B cell (primary cell): ENCODE measurements around the gene MAMLD1. TPM values are rescaled to one million over a fixed set of nuclear protein-coding genes. Genes with fewer than 3 reads are reported as not detected.

Experiments used
- ATAC-seq: fragments of 200-7000 bp; cut with Tn5 transposase; one replicate; pipeline ENCODE4 v1.10.0; 2021; ENCODE audit warnings: low read depth, mild to moderate bottlenecking, moderate number of reproducible peaks, moderate library complexity
- CTCF ChIA-PET: fragments of 350-600 bp; sonication (Branson Sonifier 250); formaldehyde crosslinking; loops from one replicate; lab custom pipeline; 2021; ENCODE audit warnings: antibody characterized with exemption, inconsistent platforms; lab: Charles Lee
- POLR2A ChIA-PET: fragments of 350-600 bp; sonication (Branson Sonifier 250); formaldehyde crosslinking; loops from one replicate; lab custom pipeline; 2021; ENCODE audit warnings: antibody characterized with exemption; lab: Charles Lee
- DNase-seq: peaks from one replicate; pipeline ENCODE4 v3.0.0; 2013
- H2AFZ ChIP-seq: 2 replicates; pipeline ENCODE4 v1.6.1; 2012; ENCODE audit warnings: mild to moderate bottlenecking, low read depth, low read length; ENCODE audit not compliant: insufficient read depth, poor library complexity, severe bottlenecking
- H3K27ac ChIP-seq, 2 donors: 1 replicate in 1 of 2; 2 replicates in 1 of 2; pipeline ENCODE4 v1.5.1; 2012 to 2013; ENCODE audit warnings: low read length in 2 of 2, mild to moderate bottlenecking in 2 of 2, moderate library complexity in 1 of 2
- H3K27me3 ChIP-seq, 4 experiments: fragments of 200-600 bp in 1 of 4; sonication (generic) in 1 of 4; replicated peaks in 1 of 4; 1 replicate in 2 of 4; 2 replicates in 2 of 4; pipeline versions ENCODE4 v1.6.1 to v1.7.0; 2013 to 2016; ENCODE audit warnings: low read length in 3 of 4, mild to moderate bottlenecking in 2 of 4, mixed read lengths in 1 of 4, moderate library complexity in 1 of 4; ENCODE audit not compliant: insufficient read depth in 4 of 4, control insufficient read depth in 3 of 4; ENCODE audit errors: control extremely low read depth in 1 of 4
- H3K36me3 ChIP-seq, 2 experiments: replicated peaks in 1 of 2; 1 replicate in 1 of 2; 2 replicates in 1 of 2; pipeline versions ENCODE4 v1.6.1 to v1.7.1; 2013; ENCODE audit warnings: low read length in 1 of 2; ENCODE audit not compliant: insufficient read depth in 2 of 2, control insufficient read depth in 1 of 2; ENCODE audit errors: control extremely low read depth in 1 of 2, extremely low read depth in 1 of 2
- H3K4me1 ChIP-seq, 2 donors: fragments of 200-600 bp in 1 of 2; sonication (generic) in 1 of 2; 1 replicate in 1 of 2; 2 replicates in 1 of 2; pipeline versions ENCODE4 v1.5.1 to v1.6.1; 2013 to 2017; ENCODE audit warnings: low read length in 2 of 2; ENCODE audit not compliant: control insufficient read depth in 2 of 2, insufficient read depth in 2 of 2
- H3K4me2 ChIP-seq: replicated peaks from 2 replicates; pipeline ENCODE3; 2012; ENCODE audit warnings: mild to moderate bottlenecking, low read depth, low read length; ENCODE audit not compliant: poor library complexity, severe bottlenecking
- H3K4me3 ChIP-seq, 5 experiments: fragments of 200-600 bp in 1 of 5; sonication (generic) in 1 of 5; 1 replicate in 3 of 5; 2 replicates in 2 of 5; pipeline versions ENCODE4 v1.5.1 to v1.7.0; 2011 to 2016; ENCODE audit warnings: low read length in 4 of 5, mild to moderate bottlenecking in 4 of 5, low read depth in 2 of 5, control low read depth in 1 of 5, moderate library complexity in 1 of 5; ENCODE audit not compliant: insufficient read depth in 1 of 5; ENCODE audit errors: control extremely low read depth in 1 of 5, extremely low read depth in 1 of 5
- H3K79me2 ChIP-seq: fragments of 200-600 bp; sonication (generic); one replicate; pipeline ENCODE4 v1.6.0; 2016; ENCODE audit warnings: low read length; ENCODE audit not compliant: control insufficient read depth, insufficient read depth
- H3K9ac ChIP-seq: fragments of 200-600 bp; sonication (generic); 2 replicates; pipeline ENCODE4 v1.6.1; 2017; ENCODE audit warnings: mild to moderate bottlenecking, low read length, moderate library complexity
- H3K9me3 ChIP-seq, 3 donors: one replicate each; pipeline versions ENCODE4 v1.6.1 to v1.7.1; 2013; ENCODE audit warnings: low read length in 2 of 3; ENCODE audit not compliant: control insufficient read depth in 2 of 3, insufficient read depth in 1 of 3; ENCODE audit errors: control extremely low read depth in 1 of 3
- H4K20me1 ChIP-seq: 2 replicates; pipeline ENCODE4 v1.6.0; 2012; ENCODE audit warnings: mild to moderate bottlenecking, low read length; ENCODE audit not compliant: insufficient read depth, control insufficient read depth, poor library complexity, severe bottlenecking
- H3K27ac Mint-ChIP-seq: one replicate; pipeline ENCODE4 v1.8.0; 2021; ENCODE audit warnings: mixed read lengths
- H3K27me3 Mint-ChIP-seq: one replicate; pipeline ENCODE4 v1.8.0; 2021; ENCODE audit warnings: mixed read lengths
- H3K4me1 Mint-ChIP-seq: one replicate; pipeline ENCODE4 v1.8.0; 2021; ENCODE audit warnings: mixed read lengths
- H3K4me3 Mint-ChIP-seq: one replicate; pipeline ENCODE4 v1.8.0; 2021; ENCODE audit warnings: mixed read lengths
- H3K9me3 Mint-ChIP-seq: one replicate; pipeline ENCODE4 v1.8.0; 2022; ENCODE audit warnings: mixed read lengths; ENCODE audit not compliant: insufficient read depth
- CTCF ChIP-seq: fragments of 200-600 bp; IDR thresholded peaks from one replicate; pipeline ENCODE4 v1.8.0; 2022; ENCODE audit warnings: antibody characterized with exemption, mild to moderate bottlenecking
- EZH2 ChIP-seq: IDR thresholded peaks from 2 replicates; pipeline ENCODE4 v1.6.1; 2012; ENCODE audit warnings: borderline replicate concordance, low read depth, mild to moderate bottlenecking, moderate library complexity, low read length; ENCODE audit not compliant: insufficient read depth, poor library complexity, severe bottlenecking
- WGBS: methylation state at CpG from one replicate; pipeline ENCODE4 v1.1.5; 2013; ENCODE audit warnings: missing lambda C conversion rate; ENCODE audit not compliant: insufficient coverage; 5-methylcytosine and 5-hydroxymethylcytosine counted together
- intact Hi-C: fragments of 100-400 bp; cut with micrococcal nuclease; formaldehyde crosslinking; loops from one replicate; pipeline ENCODE4 v1.10.0; 2022
- polyA plus RNA-seq: library from polyadenylated mRNA; depleted of rRNA; stranded (reverse); fragments of >200 nt; gene quantifications from 2 replicates; pipeline ENCODE4 v1.2.3, GENCODE V29; 2012
- total RNA-seq, 2 donors: library from RNA; stranded (reverse); fragments of 120-200 nt in 1 of 2; gene quantifications; 1 replicate in 1 of 2; 2 replicates in 1 of 2; pipeline versions ENCODE4 v1.2.3 to v1.2.4, GENCODE V29; 2013 to 2022

MAMLD1 gene
- total and polyA plus RNA-seq, 2 donors (not counting 1 experiment from before 2014, with no cell fraction given): 1.4 to 1.9 TPM

DNA sequence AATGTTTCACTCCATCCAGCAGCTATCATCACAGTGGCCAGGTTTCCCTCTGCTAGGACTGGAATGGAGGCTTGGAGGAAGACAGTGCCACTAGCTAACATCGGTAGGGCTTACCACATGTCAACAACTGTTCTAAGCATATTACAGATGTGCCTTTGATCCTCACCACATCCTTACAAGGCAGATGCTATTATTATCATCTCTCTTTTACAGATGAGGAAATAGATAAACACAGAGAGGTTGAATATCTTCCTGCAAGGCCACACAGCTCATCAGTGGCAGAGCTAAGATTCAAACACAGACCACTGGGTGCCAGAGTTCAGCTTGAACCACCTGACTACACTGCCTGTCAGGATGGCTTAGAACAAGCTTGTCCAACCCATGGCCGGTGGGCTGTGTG lies 47.4 kb downstream of the MAMLD1 start:
- TF ChIP-seq EZH2: no peak
- TF ChIP-seq CTCF: no peak
- Histone ChIP-seq H3K27ac (no peak overlapping the region), H3K9me3 (no peaks in the 10 kb centered on the region), H3K36me3 (no peaks in the 10 kb centered on the region), H3K9ac (no peak overlapping the region), H4K20me1 (no peaks in the 10 kb centered on the region), H2AFZ (no peak overlapping the region), H3K79me2 (no peaks in the 10 kb centered on the region), H3K4me2 (no peak overlapping the region), H3K27me3 (no peaks in the 10 kb centered on the region), H3K4me1 (no peaks in the 10 kb centered on the region), H3K4me3 (no peak overlapping the region)
- Mint-ChIP-seq H3K4me1 (no peaks in the 10 kb centered on the region), H3K9me3 (no peaks in the 10 kb centered on the region), H3K4me3 (no peak overlapping the region), H3K27ac (no peak overlapping the region), H3K27me3 (peaks cover 4% of the 10 kb centered on the region)
- CTCF ChIA-PET: no interaction called here
- intact Hi-C loops: no loop called here
- POLR2A ChIA-PET: no interaction called here
- WGBS: no CpG with 5 or more reads among the region's 2 CpGs
- ATAC-seq (no peak), DNase-seq (no peak)

GRCh38 chrX:150411656-150412055 lies 48.5 kb downstream of the MAMLD1 start:
- H2AFZ ChIP-seq: no peak overlapping the region
- no CpG with 5 or more reads among the region's 2 CpGs for WGBS
- no peak for DNase-seq
- Mint-ChIP-seq H3K27me3 (peaks cover 4% of the 10 kb centered on the region), H3K4me1 (no peaks in the 10 kb centered on the region), H3K4me3 (no peak overlapping the region), H3K27ac (no peak overlapping the region), H3K9me3 (no peaks in the 10 kb centered on the region)
- no peak for ATAC-seq
- ChIA-PET CTCF (no interaction called here), POLR2A (no interaction called here)
- no peaks in the 10 kb centered on the region for H3K9me3 ChIP-seq
- no peaks in the 10 kb centered on the region for H3K4me1 ChIP-seq
- H3K27ac ChIP-seq: no peak overlapping the region
- no peak overlapping the region for H3K4me2 ChIP-seq
- intact Hi-C loops: no loop called here
- no peak overlapping the region for H3K9ac ChIP-seq
- no peak overlapping the region for H3K4me3 ChIP-seq
- H4K20me1 ChIP-seq: no peaks in the 10 kb centered on the region
- TF ChIP-seq CTCF: no peak
- no peak for TF ChIP-seq EZH2
- no peaks in the 10 kb centered on the region for H3K36me3 ChIP-seq
- no peaks in the 10 kb centered on the region for H3K27me3 ChIP-seq
- no peaks in the 10 kb centered on the region for H3K79me2 ChIP-seq
